Astrocyte (in vitro differentiated cells and primary cell): ENCODE measurements around the gene TIRAP.

Experiments
- CTCF ChIP-seq: IDR thresholded peaks from 2 replicates; pipeline ENCODE4 v1.5.1; 2011; ENCODE audit warnings: low read depth, mild to moderate bottlenecking, inconsistent platforms, low read length, moderate library complexity; ENCODE audit not compliant: insufficient read depth
- EZH2 ChIP-seq: IDR thresholded peaks from 2 replicates; pipeline ENCODE4 v1.6.1; 2012; ENCODE audit warnings: mild to moderate bottlenecking, low read length, inconsistent platforms; ENCODE audit not compliant: insufficient read depth

GRCh38 chr11:126319374-126319740 lies 36.5 kb downstream of the TIRAP start:
- no peak for TF ChIP-seq EZH2
- TF ChIP-seq CTCF = no peak
